Parathyroid adenoma (tissue), 2 donors: ENCODE measurements around the gene SPRR2B.
"Not testable (repeated sequence)": the region's sequence is repeated elsewhere in the genome, so short reads cannot be mapped to it uniquely, and the experiment has no call there.

Experiments used
- H2AFZ ChIP-seq: fragments of 300-600 bp; sonication (generic); one replicate; pipeline ENCODE4 v1.7.0; 2017; ENCODE audit warnings: antibody characterized with exemption, mild to moderate bottlenecking
- H3K27ac ChIP-seq: fragments of 300-600 bp; sonication (generic); one replicate; pipeline ENCODE4 v1.7.0; 2017
- H3K27me3 ChIP-seq: fragments of 300-600 bp; sonication (generic); one replicate; pipeline ENCODE4 v1.7.0; 2017; ENCODE audit warnings: low read length; ENCODE audit not compliant: control insufficient read depth, insufficient read depth
- H3K36me3 ChIP-seq: fragments of 300-600 bp; sonication (generic); one replicate; pipeline ENCODE4 v1.7.0; 2017; ENCODE audit warnings: low read length; ENCODE audit not compliant: control insufficient read depth, insufficient read depth
- H3K4me1 ChIP-seq: fragments of 300-600 bp; sonication (generic); one replicate; pipeline ENCODE4 v1.7.0; 2017; ENCODE audit warnings: control low read depth
- H3K4me2 ChIP-seq: fragments of 300-600 bp; sonication (generic); one replicate; pipeline ENCODE4 v1.7.0; 2017; ENCODE audit warnings: low read length
- H3K4me3 ChIP-seq: fragments of 300-600 bp; sonication (generic); one replicate; pipeline ENCODE4 v1.7.0; 2017; ENCODE audit warnings: low read depth, low read length
- H3K79me2 ChIP-seq: fragments of 300-600 bp; sonication (generic); one replicate; pipeline ENCODE4 v1.7.0; 2017; ENCODE audit warnings: control low read depth
- H3K9ac ChIP-seq: fragments of 300-600 bp; sonication (generic); one replicate; pipeline ENCODE4 v1.7.0; 2017; ENCODE audit warnings: mild to moderate bottlenecking
- H3K9me3 ChIP-seq: fragments of 300-600 bp; sonication (generic); one replicate; pipeline ENCODE4 v1.7.0; 2017; ENCODE audit warnings: low read length; ENCODE audit not compliant: control insufficient read depth
- TF ChIP-seq, protein P1 (sequence below): fragments of 300-600 bp; sonication (generic); IDR thresholded peaks from one replicate; pipeline ENCODE4 v1.7.0; 2017; ENCODE audit warnings: antibody characterized with exemption, mild to moderate bottlenecking
- donor health status: primary hyperparathyroidism.

The SPRR2B gene

DNA sequence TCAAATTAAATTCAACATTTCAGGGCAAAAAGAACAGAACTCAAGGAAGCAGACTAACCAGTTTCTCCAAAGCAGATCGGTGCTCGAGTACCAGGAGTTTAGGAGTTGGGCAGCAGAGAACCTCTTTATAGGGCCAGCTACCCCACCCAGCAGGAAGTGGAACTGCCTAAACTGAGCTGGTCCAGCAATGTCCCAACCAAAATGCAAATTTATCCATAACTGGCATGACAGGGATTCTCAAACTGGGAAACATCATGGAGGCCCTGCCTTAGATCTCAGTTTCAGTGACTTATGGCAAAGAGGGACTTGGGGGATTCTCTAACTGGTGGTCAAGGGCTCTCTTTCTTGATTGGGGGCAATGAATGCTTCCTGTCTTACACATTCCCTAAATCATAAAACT is at the start of gene SPRR2B:
Gene SPRR2B, minus strand, starts transcription at position 101 of the 400 bp plus-strand sequence. CDS start 772 bp downstream, outside the sequence.
- TF ChIP-seq, protein P1, sequence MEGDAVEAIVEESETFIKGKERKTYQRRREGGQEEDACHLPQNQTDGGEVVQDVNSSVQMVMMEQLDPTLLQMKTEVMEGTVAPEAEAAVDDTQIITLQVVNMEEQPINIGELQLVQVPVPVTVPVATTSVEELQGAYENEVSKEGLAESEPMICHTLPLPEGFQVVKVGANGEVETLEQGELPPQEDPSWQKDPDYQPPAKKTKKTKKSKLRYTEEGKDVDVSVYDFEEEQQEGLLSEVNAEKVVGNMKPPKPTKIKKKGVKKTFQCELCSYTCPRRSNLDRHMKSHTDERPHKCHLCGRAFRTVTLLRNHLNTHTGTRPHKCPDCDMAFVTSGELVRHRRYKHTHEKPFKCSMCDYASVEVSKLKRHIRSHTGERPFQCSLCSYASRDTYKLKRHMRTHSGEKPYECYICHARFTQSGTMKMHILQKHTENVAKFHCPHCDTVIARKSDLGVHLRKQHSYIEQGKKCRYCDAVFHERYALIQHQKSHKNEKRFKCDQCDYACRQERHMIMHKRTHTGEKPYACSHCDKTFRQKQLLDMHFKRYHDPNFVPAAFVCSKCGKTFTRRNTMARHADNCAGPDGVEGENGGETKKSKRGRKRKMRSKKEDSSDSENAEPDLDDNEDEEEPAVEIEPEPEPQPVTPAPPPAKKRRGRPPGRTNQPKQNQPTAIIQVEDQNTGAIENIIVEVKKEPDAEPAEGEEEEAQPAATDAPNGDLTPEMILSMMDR: no peak
- Histone ChIP-seq H3K27me3 (no peaks in the 10 kb centered on the region), H3K4me3 (no peak within 1 kb of the TSS), H3K9me3 (no peaks in the 10 kb centered on the region), H3K9ac (no peak within 1 kb of the TSS), H2AFZ (no peak within 1 kb of the TSS), H3K4me1 (no peaks in the 10 kb centered on the region), H3K79me2 (no peaks in the 10 kb centered on the region), H3K4me2 (no peak within 1 kb of the TSS), H3K27ac (no peak within 1 kb of the TSS), H3K36me3 (no peaks in the 10 kb centered on the region)

DNA sequence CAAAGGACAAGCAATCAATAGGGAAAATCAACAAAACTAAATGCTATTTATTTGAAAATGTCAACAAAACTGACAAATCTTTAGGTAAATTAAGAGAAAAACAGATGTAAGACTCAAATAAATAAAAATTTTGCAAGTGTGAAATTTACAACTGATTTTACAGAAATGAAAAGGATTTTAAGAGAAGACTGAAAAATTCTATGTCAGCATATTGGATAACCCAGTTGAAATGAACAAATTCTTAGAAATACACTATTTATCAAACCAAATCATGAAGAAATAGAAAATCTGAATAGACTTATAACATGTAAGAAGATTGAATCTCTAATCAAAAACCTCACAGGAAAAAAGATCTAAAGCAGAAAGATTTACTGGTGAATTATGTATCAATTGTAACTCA is 49.5 kb upstream of the SPRR2B start:
- no peaks in the 10 kb centered on the region for H3K79me2 ChIP-seq
- H3K36me3 ChIP-seq: no peaks in the 10 kb centered on the region
- no peak overlapping the region for H3K27ac ChIP-seq
- no peaks in the 10 kb centered on the region for H3K9me3 ChIP-seq
- no peaks in the 10 kb centered on the region for H3K4me1 ChIP-seq
- no peak overlapping the region for H3K4me3 ChIP-seq
- TF ChIP-seq, protein P1: no peak
- no peak overlapping the region for H3K4me2 ChIP-seq
- H2AFZ ChIP-seq: no peak overlapping the region
- no peaks in the 10 kb centered on the region for H3K27me3 ChIP-seq
- no peak overlapping the region for H3K9ac ChIP-seq

DNA sequence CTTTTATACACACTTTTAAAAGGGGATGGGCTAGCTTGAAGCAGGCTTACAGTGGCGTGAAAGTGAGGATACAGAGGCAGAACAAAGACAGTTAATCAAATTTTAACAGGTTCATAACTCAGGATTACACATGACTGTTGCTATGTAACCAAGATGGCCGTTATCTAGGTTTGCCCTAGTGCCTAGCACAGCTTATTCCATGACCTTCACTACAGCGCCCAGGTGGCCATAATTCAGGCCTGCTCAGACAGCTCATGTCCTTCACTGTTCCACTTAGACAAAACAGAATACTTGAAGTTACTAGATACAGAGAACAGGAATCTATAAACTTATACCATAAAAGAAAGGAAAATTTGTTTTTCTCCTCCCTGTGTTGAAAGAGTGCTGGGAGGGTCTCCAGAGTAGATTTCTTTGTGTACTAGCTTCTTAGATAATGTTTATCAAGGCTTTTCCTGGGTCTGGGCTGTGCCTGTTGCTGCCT is 48.1 kb upstream of the SPRR2B start:
- Histone ChIP-seq H3K4me2 (no peak overlapping the region), H3K9ac (no peak overlapping the region), H3K4me3 (no peak overlapping the region), H3K36me3 (no peaks in the 10 kb centered on the region), H2AFZ (no peak overlapping the region), H3K27ac (no peak overlapping the region), H3K79me2 (no peaks in the 10 kb centered on the region), H3K27me3 (no peaks in the 10 kb centered on the region), H3K4me1 (no peaks in the 10 kb centered on the region), H3K9me3 (no peaks in the 10 kb centered on the region)
- TF ChIP-seq, protein P1: no peak

DNA sequence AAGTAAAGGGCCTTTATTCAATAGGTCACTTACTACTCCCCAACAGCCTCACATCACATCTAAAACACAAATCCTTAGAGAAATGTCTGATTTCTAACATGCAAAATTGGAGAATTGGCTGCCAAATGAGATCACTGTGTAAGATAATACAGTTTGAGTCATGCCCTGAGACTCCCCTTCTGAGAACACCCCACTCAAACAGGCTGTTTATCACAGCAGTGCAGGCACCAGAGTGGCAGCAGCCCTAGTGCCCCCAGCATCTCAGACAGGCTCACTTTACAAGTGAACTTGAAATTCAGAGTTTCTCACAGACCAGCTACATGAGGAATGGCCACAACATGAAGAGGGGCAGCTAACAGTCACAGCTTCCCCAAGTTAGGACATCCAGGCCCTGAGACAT is 43.9 kb upstream of the SPRR2B start:
- not testable (repeated sequence) for H3K4me2 ChIP-seq, H3K4me3 ChIP-seq, H3K9me3 ChIP-seq, H3K9ac ChIP-seq, H3K27ac ChIP-seq, H3K79me2 ChIP-seq, H2AFZ ChIP-seq, H3K4me1 ChIP-seq, H3K36me3 ChIP-seq, H3K27me3 ChIP-seq

DNA sequence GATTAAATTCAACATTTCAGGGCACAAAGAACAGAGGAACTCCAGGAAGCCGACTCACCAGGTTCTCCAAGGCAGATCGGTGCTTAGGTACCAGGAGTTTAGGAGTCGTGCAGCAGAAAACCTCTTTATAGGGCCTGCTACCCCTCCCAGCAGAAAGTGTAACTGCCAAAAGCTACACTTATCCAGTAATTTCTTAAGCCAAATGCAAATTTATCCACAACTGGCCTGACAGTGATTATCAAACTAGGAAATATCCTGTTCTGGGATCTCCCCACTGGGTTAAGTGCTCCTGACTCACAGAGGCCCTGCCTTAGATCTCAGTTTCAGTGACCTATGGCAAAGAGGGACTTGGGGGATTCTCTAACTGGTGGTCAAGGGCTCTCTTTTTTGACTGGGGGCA is 42.0 kb upstream of the SPRR2B start, which contains the start of gene SPRR2F:
Gene SPRR2F, minus strand, starts transcription at position 101 of the 400 bp plus-strand sequence. CDS start 783 bp downstream, outside the sequence.
- Histone ChIP-seq H3K9me3 (no peaks in the 10 kb centered on the region), H2AFZ (no peak within 1 kb of the TSS), H3K36me3 (no peaks in the 10 kb centered on the region), H3K4me3 (no peak within 1 kb of the TSS), H3K9ac (no peak within 1 kb of the TSS), H3K27ac (no peak within 1 kb of the TSS), H3K4me1 (no peaks in the 10 kb centered on the region), H3K27me3 (no peaks in the 10 kb centered on the region), H3K4me2 (no peak within 1 kb of the TSS), H3K79me2 (no peaks in the 10 kb centered on the region)
- TF ChIP-seq, protein P1: no peak

DNA sequence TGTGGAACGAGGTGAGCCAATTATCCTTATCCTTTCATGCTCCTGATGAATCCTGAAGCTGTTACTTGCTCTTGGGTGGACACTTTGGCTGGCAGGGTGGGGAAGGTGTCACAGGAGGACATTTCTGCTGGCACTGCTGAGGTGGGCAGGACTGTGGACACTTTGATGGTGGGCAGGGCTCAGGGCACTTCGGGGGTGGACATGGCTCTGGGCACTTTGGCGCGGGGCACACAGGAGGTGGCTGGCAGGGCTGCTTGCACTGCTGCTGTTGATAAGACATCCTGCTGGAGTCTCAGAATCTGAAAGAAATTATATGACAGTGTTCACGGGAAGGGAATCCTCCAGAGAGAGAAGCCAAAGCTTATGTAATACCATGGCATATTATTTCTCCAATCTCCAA is 41.0 kb upstream of the SPRR2B start:
- H3K4me1 ChIP-seq, H3K36me3 ChIP-seq, H3K4me2 ChIP-seq, H3K4me3 ChIP-seq, H3K27me3 ChIP-seq, H3K27ac ChIP-seq, H2AFZ ChIP-seq, H3K79me2 ChIP-seq, H3K9me3 ChIP-seq, H3K9ac ChIP-seq: not testable (repeated sequence)
